ENCODE results near the gene CCDC138.

The CCDC138 gene

DNA sequence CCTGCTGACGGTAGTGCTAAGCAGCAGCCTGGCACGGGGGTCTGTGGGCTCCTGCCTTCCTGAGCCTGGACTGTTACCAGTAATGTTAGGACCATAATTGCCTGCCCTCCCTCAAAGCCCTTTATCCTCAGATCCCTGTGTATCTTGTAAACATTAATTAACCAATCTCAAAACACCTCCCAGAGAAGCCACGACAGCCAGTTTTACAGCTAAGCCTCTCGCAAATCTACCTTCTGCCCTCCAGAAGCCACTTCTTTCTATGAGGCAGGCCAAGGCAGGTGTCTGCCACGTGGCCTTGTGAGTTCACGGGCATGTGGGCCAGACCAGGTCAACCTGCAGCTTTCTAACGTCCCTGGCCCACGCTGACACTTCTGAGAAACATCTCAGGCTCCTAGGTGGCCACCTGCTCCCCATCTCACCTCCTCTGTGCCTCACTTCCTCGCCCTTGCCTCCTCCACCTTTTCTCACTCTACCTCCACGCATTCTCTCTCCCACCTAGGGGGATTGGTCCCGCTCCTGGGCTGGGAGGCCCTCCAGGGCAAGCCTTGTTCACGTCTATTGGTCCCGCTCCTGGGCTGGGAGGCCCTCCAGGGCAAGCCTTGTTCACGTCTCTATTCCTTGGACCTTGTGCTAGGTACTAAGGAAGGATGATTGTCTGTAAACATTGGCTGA, 138.1 kb downstream of the CCDC138 start:
- Histone ChIP-seq H3K9me3 (ENCODE audit: low read depth, low read length) (no peaks in the 10 kb centered on the region), H3K4me3 (no peak overlapping the region), H3K9ac (ENCODE audit: insufficient read length) (no peak overlapping the region), H3K36me3 (ENCODE audit: insufficient read depth, low read length) (no peaks in the 10 kb centered on the region), H3K27ac (no peak overlapping the region)
- TF ChIP-seq EZH2 (IDR thresholded peaks at IDR 0.05) (no peak), POLR2AphosphoS5 (IDR thresholded peaks at IDR 0.05; ENCODE audit: borderline replicate concordance, low read depth, low read length) (no peak)
- DNase-seq (ENCODE audit: low read depth, low spot score): no peak

DNA sequence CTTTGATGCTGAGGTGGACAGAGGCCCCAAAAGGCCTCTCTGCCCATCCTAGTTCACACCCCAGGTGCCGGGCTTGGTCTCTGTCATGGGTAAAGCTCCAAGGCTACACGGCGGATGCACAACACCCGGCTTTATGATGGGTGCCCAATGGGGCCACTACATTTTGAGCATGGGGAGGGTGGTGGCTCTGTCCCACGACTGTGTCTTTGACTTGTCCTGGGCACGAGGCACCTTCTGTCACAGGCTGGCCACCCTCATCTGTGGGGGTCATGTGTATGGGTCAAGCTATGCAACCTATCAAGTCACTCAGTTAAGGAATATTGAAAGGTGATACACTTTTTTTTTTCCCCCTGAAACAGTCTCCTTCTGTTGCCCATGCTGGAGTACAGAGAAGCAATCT, 138.7 kb downstream of the CCDC138 start:
- Histone ChIP-seq H3K36me3 (ENCODE audit: insufficient read depth, low read length) (no peaks in the 10 kb centered on the region), H3K4me3 (no peak overlapping the region), H3K27ac (no peak overlapping the region), H3K9ac (ENCODE audit: insufficient read length) (no peak overlapping the region), H3K9me3 (ENCODE audit: low read depth, low read length) (no peaks in the 10 kb centered on the region)
- no peak for DNase-seq (ENCODE audit: low read depth, low spot score)
- TF ChIP-seq POLR2AphosphoS5 (IDR thresholded peaks at IDR 0.05; ENCODE audit: borderline replicate concordance, low read depth, low read length) (no peak), EZH2 (IDR thresholded peaks at IDR 0.05) (no peak), FOXP2 (optimal IDR thresholded peaks at IDR 0.05; ENCODE audit: control extremely low read depth, extremely low read length, insufficient read depth) (no peak)

DNA sequence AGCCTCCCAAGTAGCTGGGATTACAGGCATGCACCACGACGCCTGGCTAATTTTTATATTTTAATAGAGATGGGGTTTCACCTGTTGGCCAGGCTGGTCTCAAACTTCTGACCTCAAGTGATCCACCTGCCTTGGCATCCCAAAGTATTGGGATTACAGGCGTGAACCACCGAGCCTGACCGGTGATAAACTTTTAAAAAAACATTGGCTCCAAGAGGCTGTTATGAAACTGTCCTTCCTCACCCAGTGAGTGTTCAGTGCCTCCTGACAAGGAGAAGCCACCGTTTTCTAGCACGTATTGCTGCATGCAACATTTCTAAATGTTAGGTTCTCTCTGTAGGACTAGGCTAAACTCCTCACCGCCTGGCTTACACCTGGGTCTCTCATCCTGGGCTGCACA, 139.2 kb downstream of the CCDC138 start:
- Histone ChIP-seq H3K9me3 (ENCODE audit: low read depth, low read length) (no peaks in the 10 kb centered on the region), H3K9ac (ENCODE audit: insufficient read length) (no peak overlapping the region), H3K27ac (no peak overlapping the region), H3K4me3 (no peak overlapping the region), H3K36me3 (ENCODE audit: insufficient read depth, low read length) (no peaks in the 10 kb centered on the region)
- TF ChIP-seq EZH2 (IDR thresholded peaks at IDR 0.05): no peak
- no peak for TF ChIP-seq POLR2AphosphoS5 (IDR thresholded peaks at IDR 0.05; ENCODE audit: borderline replicate concordance, low read depth, low read length)
- TF ChIP-seq FOXP2 (optimal IDR thresholded peaks at IDR 0.05; ENCODE audit: control extremely low read depth, extremely low read length, insufficient read depth): no peak
- no peak for DNase-seq (ENCODE audit: low read depth, low spot score)

Measured in SK-N-MC (cell line).